ENCODE measurements around the gene SDSL.

DNA sequence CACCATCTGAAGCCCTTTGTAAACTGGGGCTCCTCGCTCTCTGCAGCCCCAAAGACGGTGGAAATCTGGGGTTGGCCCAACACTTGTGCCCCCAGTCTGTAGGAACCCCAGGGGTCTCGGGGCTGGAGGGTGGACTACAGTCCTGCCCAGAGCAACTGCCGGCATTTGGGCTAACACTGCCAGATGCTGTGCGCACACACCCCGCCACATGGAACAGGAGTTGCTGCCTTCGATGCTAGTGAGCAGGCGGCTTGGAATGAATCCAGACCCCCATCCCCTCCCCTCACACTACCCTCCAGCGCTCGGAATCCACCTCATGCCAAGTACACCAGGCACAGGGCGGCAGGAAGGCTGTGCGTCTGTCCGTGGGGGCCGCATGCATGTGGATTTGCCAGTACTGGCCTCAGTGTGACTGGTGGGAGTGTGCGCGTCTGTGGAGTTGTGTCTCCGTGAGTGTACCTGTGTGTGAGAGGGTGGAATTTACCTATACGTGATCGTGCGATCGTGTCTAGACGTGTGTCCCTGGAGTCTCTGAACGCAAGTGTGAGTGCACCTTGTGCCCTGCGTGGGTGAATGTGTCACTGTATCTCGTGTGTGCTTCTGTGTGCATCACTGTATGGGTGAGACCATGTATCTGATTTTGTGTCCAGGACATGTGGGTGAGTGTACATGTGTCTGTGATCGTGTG, 44.4 kb downstream of the SDSL start:
- TF ChIP-seq, protein P1, sequence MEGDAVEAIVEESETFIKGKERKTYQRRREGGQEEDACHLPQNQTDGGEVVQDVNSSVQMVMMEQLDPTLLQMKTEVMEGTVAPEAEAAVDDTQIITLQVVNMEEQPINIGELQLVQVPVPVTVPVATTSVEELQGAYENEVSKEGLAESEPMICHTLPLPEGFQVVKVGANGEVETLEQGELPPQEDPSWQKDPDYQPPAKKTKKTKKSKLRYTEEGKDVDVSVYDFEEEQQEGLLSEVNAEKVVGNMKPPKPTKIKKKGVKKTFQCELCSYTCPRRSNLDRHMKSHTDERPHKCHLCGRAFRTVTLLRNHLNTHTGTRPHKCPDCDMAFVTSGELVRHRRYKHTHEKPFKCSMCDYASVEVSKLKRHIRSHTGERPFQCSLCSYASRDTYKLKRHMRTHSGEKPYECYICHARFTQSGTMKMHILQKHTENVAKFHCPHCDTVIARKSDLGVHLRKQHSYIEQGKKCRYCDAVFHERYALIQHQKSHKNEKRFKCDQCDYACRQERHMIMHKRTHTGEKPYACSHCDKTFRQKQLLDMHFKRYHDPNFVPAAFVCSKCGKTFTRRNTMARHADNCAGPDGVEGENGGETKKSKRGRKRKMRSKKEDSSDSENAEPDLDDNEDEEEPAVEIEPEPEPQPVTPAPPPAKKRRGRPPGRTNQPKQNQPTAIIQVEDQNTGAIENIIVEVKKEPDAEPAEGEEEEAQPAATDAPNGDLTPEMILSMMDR (IDR thresholded peaks at IDR 0.05), result no peak
- TF ChIP-seq POLR2A (IDR thresholded peaks at IDR 0.05), result no peak

Measured in esophagus squamous epithelium (tissue), 4 donors.